B cell (primary cell): ENCODE results near the gene SEMA3F. TPM values are rescaled to one million over a fixed set of nuclear protein-coding genes. Genes with fewer than 3 reads are reported as not detected.

ENCODE experiments used
- ATAC-seq: fragments of 200-7000 bp; cut with Tn5 transposase; one replicate; pipeline ENCODE4 v1.10.0; 2021; ENCODE audit warnings: low read depth, mild to moderate bottlenecking, moderate number of reproducible peaks, moderate library complexity
- CTCF ChIA-PET: fragments of 350-600 bp; sonication (Branson Sonifier 250); formaldehyde crosslinking; loops from one replicate; lab custom pipeline; 2021; ENCODE audit warnings: antibody characterized with exemption, inconsistent platforms; lab: Charles Lee
- POLR2A ChIA-PET: fragments of 350-600 bp; sonication (Branson Sonifier 250); formaldehyde crosslinking; loops from one replicate; lab custom pipeline; 2021; ENCODE audit warnings: antibody characterized with exemption; lab: Charles Lee
- DNase-seq: peaks from one replicate; pipeline ENCODE4 v3.0.0; 2013
- H2AFZ ChIP-seq: 2 replicates; pipeline ENCODE4 v1.6.1; 2012; ENCODE audit warnings: mild to moderate bottlenecking, low read depth, low read length; ENCODE audit not compliant: insufficient read depth, poor library complexity, severe bottlenecking
- H3K27ac ChIP-seq, 2 donors: 1 replicate in 1 of 2; 2 replicates in 1 of 2; pipeline ENCODE4 v1.5.1; 2012 to 2013; ENCODE audit warnings: low read length in 2 of 2, mild to moderate bottlenecking in 2 of 2, moderate library complexity in 1 of 2
- H3K27me3 ChIP-seq, 4 experiments: fragments of 200-600 bp in 1 of 4; sonication (generic) in 1 of 4; replicated peaks in 1 of 4; 1 replicate in 2 of 4; 2 replicates in 2 of 4; pipeline versions ENCODE4 v1.6.1 to v1.7.0; 2013 to 2016; ENCODE audit warnings: low read length in 3 of 4, mild to moderate bottlenecking in 2 of 4, mixed read lengths in 1 of 4, moderate library complexity in 1 of 4; ENCODE audit not compliant: insufficient read depth in 4 of 4, control insufficient read depth in 3 of 4; ENCODE audit errors: control extremely low read depth in 1 of 4
- H3K36me3 ChIP-seq, 2 experiments: replicated peaks in 1 of 2; 1 replicate in 1 of 2; 2 replicates in 1 of 2; pipeline versions ENCODE4 v1.6.1 to v1.7.1; 2013; ENCODE audit warnings: low read length in 1 of 2; ENCODE audit not compliant: insufficient read depth in 2 of 2, control insufficient read depth in 1 of 2; ENCODE audit errors: control extremely low read depth in 1 of 2, extremely low read depth in 1 of 2
- H3K4me1 ChIP-seq, 2 donors: fragments of 200-600 bp in 1 of 2; sonication (generic) in 1 of 2; 1 replicate in 1 of 2; 2 replicates in 1 of 2; pipeline versions ENCODE4 v1.5.1 to v1.6.1; 2013 to 2017; ENCODE audit warnings: low read length in 2 of 2; ENCODE audit not compliant: control insufficient read depth in 2 of 2, insufficient read depth in 2 of 2
- H3K4me2 ChIP-seq: replicated peaks from 2 replicates; pipeline ENCODE3; 2012; ENCODE audit warnings: mild to moderate bottlenecking, low read depth, low read length; ENCODE audit not compliant: poor library complexity, severe bottlenecking
- H3K4me3 ChIP-seq, 5 experiments: fragments of 200-600 bp in 1 of 5; sonication (generic) in 1 of 5; 1 replicate in 3 of 5; 2 replicates in 2 of 5; pipeline versions ENCODE4 v1.5.1 to v1.7.0; 2011 to 2016; ENCODE audit warnings: low read length in 4 of 5, mild to moderate bottlenecking in 4 of 5, low read depth in 2 of 5, control low read depth in 1 of 5, moderate library complexity in 1 of 5; ENCODE audit not compliant: insufficient read depth in 1 of 5; ENCODE audit errors: control extremely low read depth in 1 of 5, extremely low read depth in 1 of 5
- H3K79me2 ChIP-seq: fragments of 200-600 bp; sonication (generic); one replicate; pipeline ENCODE4 v1.6.0; 2016; ENCODE audit warnings: low read length; ENCODE audit not compliant: control insufficient read depth, insufficient read depth
- H3K9ac ChIP-seq: fragments of 200-600 bp; sonication (generic); 2 replicates; pipeline ENCODE4 v1.6.1; 2017; ENCODE audit warnings: mild to moderate bottlenecking, low read length, moderate library complexity
- H3K9me3 ChIP-seq, 3 donors: one replicate each; pipeline versions ENCODE4 v1.6.1 to v1.7.1; 2013; ENCODE audit warnings: low read length in 2 of 3; ENCODE audit not compliant: control insufficient read depth in 2 of 3, insufficient read depth in 1 of 3; ENCODE audit errors: control extremely low read depth in 1 of 3
- H4K20me1 ChIP-seq: 2 replicates; pipeline ENCODE4 v1.6.0; 2012; ENCODE audit warnings: mild to moderate bottlenecking, low read length; ENCODE audit not compliant: insufficient read depth, control insufficient read depth, poor library complexity, severe bottlenecking
- H3K27ac Mint-ChIP-seq: one replicate; pipeline ENCODE4 v1.8.0; 2021; ENCODE audit warnings: mixed read lengths
- H3K27me3 Mint-ChIP-seq: one replicate; pipeline ENCODE4 v1.8.0; 2021; ENCODE audit warnings: mixed read lengths
- H3K4me1 Mint-ChIP-seq: one replicate; pipeline ENCODE4 v1.8.0; 2021; ENCODE audit warnings: mixed read lengths
- H3K4me3 Mint-ChIP-seq: one replicate; pipeline ENCODE4 v1.8.0; 2021; ENCODE audit warnings: mixed read lengths
- H3K9me3 Mint-ChIP-seq: one replicate; pipeline ENCODE4 v1.8.0; 2022; ENCODE audit warnings: mixed read lengths; ENCODE audit not compliant: insufficient read depth
- CTCF ChIP-seq: fragments of 200-600 bp; IDR thresholded peaks from one replicate; pipeline ENCODE4 v1.8.0; 2022; ENCODE audit warnings: antibody characterized with exemption, mild to moderate bottlenecking
- EZH2 ChIP-seq: IDR thresholded peaks from 2 replicates; pipeline ENCODE4 v1.6.1; 2012; ENCODE audit warnings: borderline replicate concordance, low read depth, mild to moderate bottlenecking, moderate library complexity, low read length; ENCODE audit not compliant: insufficient read depth, poor library complexity, severe bottlenecking
- WGBS: methylation state at CpG from one replicate; pipeline ENCODE4 v1.1.5; 2013; ENCODE audit warnings: missing lambda C conversion rate; ENCODE audit not compliant: insufficient coverage; 5-methylcytosine and 5-hydroxymethylcytosine counted together
- intact Hi-C: fragments of 100-400 bp; cut with micrococcal nuclease; formaldehyde crosslinking; loops from one replicate; pipeline ENCODE4 v1.10.0; 2022
- polyA plus RNA-seq: library from polyadenylated mRNA; depleted of rRNA; stranded (reverse); fragments of >200 nt; gene quantifications from 2 replicates; pipeline ENCODE4 v1.2.3, GENCODE V29; 2012
- total RNA-seq, 2 donors: library from RNA; stranded (reverse); fragments of 120-200 nt in 1 of 2; gene quantifications; 1 replicate in 1 of 2; 2 replicates in 1 of 2; pipeline versions ENCODE4 v1.2.3 to v1.2.4, GENCODE V29; 2013 to 2022

The SEMA3F gene
- total and polyA plus RNA-seq, 2 donors (not counting 1 experiment from before 2014, with no cell fraction given): 0.27 TPM; not detected in 1

- no peak overlapping the region for H3K27ac Mint-ChIP-seq
- H3K4me3 Mint-ChIP-seq: no peak overlapping the region
- intact Hi-C loops: no loop called here
- no peak overlapping the region for H3K9ac ChIP-seq
- peaks cover 0 to 5% (median 0%) of the 10 kb centered on the region in 4 experiments for H3K27me3 ChIP-seq
- H3K4me1 ChIP-seq: no peaks in the 10 kb centered on the region
- H3K79me2 ChIP-seq: no peaks in the 10 kb centered on the region
- H3K9me3 ChIP-seq: peaks cover 0 to 2% (median 0%) of the 10 kb centered on the region in 3 donors
- CTCF ChIA-PET: interaction anchor here (1.2 to 15.2 kb wide), 3 partner anchors 8 to 43 kb away, joined by 3 to 214 read pairs (median 15); partner anchors contain the start of gene GNAT1
- 80% methylated on average over 5 of the region's 10 CpGs for WGBS
- H3K36me3 ChIP-seq: no peaks in the 10 kb centered on the region
- no peak for DNase-seq
- POLR2A ChIA-PET: no interaction called here
- H3K4me2 ChIP-seq: no peak overlapping the region
- H3K4me1 Mint-ChIP-seq: no peaks in the 10 kb centered on the region
- no peak overlapping the region for H3K4me3 ChIP-seq
- H3K27me3 Mint-ChIP-seq: peaks cover 6% of the 10 kb centered on the region
- no peak overlapping the region for H3K27ac ChIP-seq
- H2AFZ ChIP-seq: no peak overlapping the region
- no peak for TF ChIP-seq EZH2
- TF ChIP-seq CTCF: no peak
- H4K20me1 ChIP-seq: no peaks in the 10 kb centered on the region
- no peak for ATAC-seq
- H3K9me3 Mint-ChIP-seq: no peaks in the 10 kb centered on the region
Measured at GRCh38 chr3:50217681-50218080, 62.6 kb downstream of the SEMA3F start.

GRCh38 chr3:50218448-50218847 is 63.3 kb downstream of the SEMA3F start:
- ATAC-seq (no peak), DNase-seq (no peak)
- H3K27ac Mint-ChIP-seq: no peak overlapping the region
- Histone ChIP-seq H3K27me3 (peaks cover 0 to 5% (median 0%) of the 10 kb centered on the region in 4 experiments), H2AFZ (no peak overlapping the region), H3K79me2 (no peaks in the 10 kb centered on the region), H3K36me3 (no peaks in the 10 kb centered on the region), H3K27ac (no peak overlapping the region), H3K9me3 (peaks cover 0 to 2% (median 0%) of the 10 kb centered on the region in 3 donors), H3K9ac (no peak overlapping the region), H3K4me1 (no peaks in the 10 kb centered on the region), H3K4me2 (no peak overlapping the region), H4K20me1 (no peaks in the 10 kb centered on the region), H3K4me3 (no peak overlapping the region)
- CTCF ChIA-PET: interaction anchor here (1.2 to 15.2 kb wide), 3 partner anchors 25 to 42 kb away, joined by 3 to 214 read pairs (median 9); partner anchors contain the start of gene GNAT1
- no peak overlapping the region for H3K4me3 Mint-ChIP-seq
- H3K27me3 Mint-ChIP-seq: peaks cover 6% of the 10 kb centered on the region
- no peaks in the 10 kb centered on the region for H3K4me1 Mint-ChIP-seq
- intact Hi-C loops: no loop called here
- POLR2A ChIA-PET: no interaction called here
- H3K9me3 Mint-ChIP-seq: no peaks in the 10 kb centered on the region
- TF ChIP-seq EZH2 (no peak), CTCF (no peak)
- 95% methylated on average over 17 of the region's 17 CpGs for WGBS
